ENCODE results near the gene RASSF10. TPM values are rescaled to one million over a fixed set of nuclear protein-coding genes. Genes with fewer than 3 reads are reported as not detected.

The RASSF10 gene
- total RNA-seq = 0.35 TPM
- polyA plus RNA-seq (ENCODE audit: insufficient read depth in 1 of 8, insufficient read length in 8 of 8, low replicate concordance in 1 of 8) = 1 to 10 TPM in 1 of 8 donors, under 1 TPM in 7; 0.20 to 1.6 (median 0.42) TPM
- long read RNA-seq, donor 1 = 0 reads
- long read RNA-seq, donor 2 = 0 reads
- long read RNA-seq, donor 3 = 0 reads
- long read RNA-seq, donor 4, partial matches to known transcripts = 0 of 1 reads
- long read RNA-seq, donor 4, other reads (novel, unspliced or antisense) = 0 of 1 reads
- long read RNA-seq, donor 5 = 0 reads
- long read RNA-seq, donor 6 = 0 reads
- long read RNA-seq, donor 7, partial matches to known transcripts = 0 of 1 reads
- long read RNA-seq, donor 7, other reads (novel, unspliced or antisense) = 0 of 1 reads
- long read RNA-seq, donor 8, partial matches to known transcripts = 0 of 1 reads
- long read RNA-seq, donor 8, other reads (novel, unspliced or antisense) = 0 of 1 reads
- long read RNA-seq, donor 9, partial matches to known transcripts = 0 of 1 reads
- long read RNA-seq, donor 9, other reads (novel, unspliced or antisense) = 0 of 1 reads
- long read RNA-seq, donor 10 = 0 reads
- long read RNA-seq, donor 11 = 0 reads

DNA sequence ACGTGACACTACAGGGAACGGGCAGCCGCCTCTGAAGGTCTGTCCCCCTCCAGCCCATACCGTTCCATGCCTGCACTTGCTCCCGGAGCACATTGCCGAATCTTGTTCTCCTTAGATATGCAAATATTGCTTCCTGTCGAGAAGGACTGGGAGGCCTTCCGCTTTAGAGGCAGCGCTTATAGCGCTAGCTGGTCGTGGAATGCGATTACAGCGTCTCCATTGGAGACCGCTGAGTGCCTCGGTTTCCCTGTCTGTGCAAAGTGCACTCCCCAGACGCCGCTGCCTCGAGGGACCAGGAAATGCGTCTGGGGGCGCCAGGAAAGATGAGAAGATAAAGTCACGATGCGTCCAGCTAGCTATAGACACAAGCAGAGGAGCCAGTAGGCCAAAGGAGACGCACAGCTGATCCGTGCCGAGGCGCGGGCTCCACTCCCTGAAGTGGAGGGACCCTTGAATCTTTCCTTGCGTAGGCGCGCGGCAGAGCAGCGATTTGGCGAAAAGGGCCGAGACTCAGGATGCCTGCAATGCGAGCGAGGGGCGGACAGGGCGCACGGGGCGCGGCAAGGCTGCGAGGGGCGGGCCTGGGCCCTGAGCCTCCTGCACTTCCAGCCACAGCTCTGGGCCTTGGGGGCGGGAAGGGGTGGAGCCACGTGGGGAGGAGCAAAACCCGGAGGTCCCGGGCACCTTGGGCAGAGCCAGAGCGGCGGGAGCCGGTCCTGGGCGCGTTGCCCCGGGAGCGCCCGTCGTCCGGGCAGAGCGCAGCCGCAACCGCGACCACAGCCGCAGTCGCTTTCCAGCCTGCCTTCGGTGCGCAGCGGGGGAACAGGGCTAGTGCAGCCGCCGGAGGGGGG is at the start of gene RASSF10:
TSS of gene RASSF10 (plus strand) at position 692 of the 851 bp plus-strand sequence. CDS start 261 bp downstream, outside the sequence.
- Histone ChIP-seq H3K27me3 (ENCODE audit: control insufficient read depth, insufficient read depth, low read length) (peaks cover 70% of the 10 kb centered on the region), H3K9me3 (replicated peaks; ENCODE audit: control insufficient read depth, low read depth, low read length) (peaks cover 3% of the 10 kb centered on the region), H3K4me1 (ENCODE audit: control insufficient read depth, insufficient read depth, low read length) (peaks cover 21% of the 10 kb centered on the region), H3K36me3 (ENCODE audit: control insufficient read depth, insufficient read depth, low read length) (no peaks in the 10 kb centered on the region), H3K4me3 (ENCODE audit: low read length) (peak within 1 kb of the TSS; percentile 33), H3K27ac (ENCODE audit: low read length) (no peak within 1 kb of the TSS)
- whole genome bisulfite sequencing (ENCODE audit: insufficient coverage) = 2% methylated on average over 68 of the region's 68 CpGs
- peak; percentile 60 for DNase-seq

DNA sequence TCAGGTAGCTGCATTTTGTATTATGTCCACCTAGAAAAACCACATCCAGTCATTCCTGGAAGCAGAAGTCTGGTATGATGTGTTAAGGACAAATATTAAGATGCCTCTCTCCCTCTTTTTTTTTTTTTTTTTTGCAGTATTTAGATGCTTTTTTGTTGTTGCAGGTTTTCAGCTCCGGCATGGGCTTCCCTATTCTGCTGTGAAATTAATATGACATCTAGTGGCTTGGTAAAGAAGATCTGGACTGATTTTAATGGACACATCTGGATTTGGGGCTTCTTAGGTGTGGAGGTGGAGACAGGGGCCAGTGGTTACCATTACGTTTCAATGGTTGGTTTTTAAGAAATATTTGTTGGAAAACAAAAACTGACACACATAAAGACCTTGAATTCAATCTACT is 47.5 kb upstream of the RASSF10 start:
- H3K27me3 ChIP-seq (ENCODE audit: control insufficient read depth, insufficient read depth, low read length) = no peaks in the 10 kb centered on the region
- DNase-seq = peak; percentile 48
- no peaks in the 10 kb centered on the region for H3K9me3 ChIP-seq (replicated peaks; ENCODE audit: control insufficient read depth, low read depth, low read length)
- WGBS (ENCODE audit: insufficient coverage) = no CpG with 5 or more reads among the region's 2 CpGs
- H3K4me1 ChIP-seq (ENCODE audit: control insufficient read depth, insufficient read depth, low read length) = no peaks in the 10 kb centered on the region
- no peak overlapping the region for H3K4me3 ChIP-seq (ENCODE audit: low read length)
- no peaks in the 10 kb centered on the region for H3K36me3 ChIP-seq (ENCODE audit: control insufficient read depth, insufficient read depth, low read length)
- no peak overlapping the region for H3K27ac ChIP-seq (ENCODE audit: low read length)

DNA sequence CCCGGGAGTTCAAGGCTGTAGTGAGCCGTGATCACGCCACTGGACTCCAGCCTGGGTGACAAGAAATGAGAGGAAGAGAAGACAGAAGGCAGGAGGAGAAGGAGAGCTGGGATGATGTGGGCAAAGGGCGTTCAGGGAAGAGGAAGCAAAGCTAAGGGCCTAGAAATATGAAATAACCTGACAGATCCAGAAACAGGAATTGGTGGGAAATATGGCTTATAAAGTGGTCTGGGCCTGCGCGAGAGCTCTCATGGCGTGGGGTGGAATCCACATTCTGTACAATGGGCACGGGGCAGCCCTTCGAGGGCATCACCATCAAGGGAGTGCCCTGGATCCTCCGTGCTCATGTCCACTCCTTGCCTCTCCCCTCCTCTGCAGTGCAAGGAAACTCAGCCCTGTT is 46.8 kb upstream of the RASSF10 start:
- no peak overlapping the region for H3K4me3 ChIP-seq (ENCODE audit: low read length)
- H3K27ac ChIP-seq (ENCODE audit: low read length) = no peak overlapping the region
- no peaks in the 10 kb centered on the region for H3K9me3 ChIP-seq (replicated peaks; ENCODE audit: control insufficient read depth, low read depth, low read length)
- no peak for DNase-seq
- no peaks in the 10 kb centered on the region for H3K4me1 ChIP-seq (ENCODE audit: control insufficient read depth, insufficient read depth, low read length)
- no peaks in the 10 kb centered on the region for H3K36me3 ChIP-seq (ENCODE audit: control insufficient read depth, insufficient read depth, low read length)
- WGBS (ENCODE audit: insufficient coverage) = 77% methylated on average over 7 of the region's 10 CpGs
- no peaks in the 10 kb centered on the region for H3K27me3 ChIP-seq (ENCODE audit: control insufficient read depth, insufficient read depth, low read length)

DNA sequence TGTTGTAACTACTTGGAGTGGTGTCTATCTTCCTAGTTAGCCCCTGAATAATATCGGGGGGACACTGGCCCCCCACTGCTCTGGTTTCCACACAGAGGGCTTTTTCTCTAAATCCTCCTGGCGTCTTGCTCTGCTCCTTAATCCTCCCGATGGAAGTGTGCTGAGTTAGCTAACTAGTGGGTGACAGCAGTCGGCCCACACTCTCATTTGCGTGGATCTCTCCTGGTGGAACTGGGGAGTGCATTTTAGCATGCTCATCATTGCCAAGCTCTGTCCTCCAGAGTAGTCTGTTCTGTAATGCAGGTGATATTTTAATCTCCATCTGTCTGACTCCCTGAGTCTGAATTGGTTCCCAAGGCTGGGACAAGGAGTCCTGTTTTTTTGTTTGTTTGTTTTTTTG is 46.1 kb upstream of the RASSF10 start:
- DNase-seq = no peak
- no peaks in the 10 kb centered on the region for H3K36me3 ChIP-seq (ENCODE audit: control insufficient read depth, insufficient read depth, low read length)
- H3K27me3 ChIP-seq (ENCODE audit: control insufficient read depth, insufficient read depth, low read length) = no peaks in the 10 kb centered on the region
- H3K9me3 ChIP-seq (replicated peaks; ENCODE audit: control insufficient read depth, low read depth, low read length) = no peaks in the 10 kb centered on the region
- WGBS (ENCODE audit: insufficient coverage) = 65% methylated on average over 4 of the region's 5 CpGs
- H3K27ac ChIP-seq (ENCODE audit: low read length) = no peak overlapping the region
- H3K4me3 ChIP-seq (ENCODE audit: low read length) = no peak overlapping the region
- no peaks in the 10 kb centered on the region for H3K4me1 ChIP-seq (ENCODE audit: control insufficient read depth, insufficient read depth, low read length)

DNA sequence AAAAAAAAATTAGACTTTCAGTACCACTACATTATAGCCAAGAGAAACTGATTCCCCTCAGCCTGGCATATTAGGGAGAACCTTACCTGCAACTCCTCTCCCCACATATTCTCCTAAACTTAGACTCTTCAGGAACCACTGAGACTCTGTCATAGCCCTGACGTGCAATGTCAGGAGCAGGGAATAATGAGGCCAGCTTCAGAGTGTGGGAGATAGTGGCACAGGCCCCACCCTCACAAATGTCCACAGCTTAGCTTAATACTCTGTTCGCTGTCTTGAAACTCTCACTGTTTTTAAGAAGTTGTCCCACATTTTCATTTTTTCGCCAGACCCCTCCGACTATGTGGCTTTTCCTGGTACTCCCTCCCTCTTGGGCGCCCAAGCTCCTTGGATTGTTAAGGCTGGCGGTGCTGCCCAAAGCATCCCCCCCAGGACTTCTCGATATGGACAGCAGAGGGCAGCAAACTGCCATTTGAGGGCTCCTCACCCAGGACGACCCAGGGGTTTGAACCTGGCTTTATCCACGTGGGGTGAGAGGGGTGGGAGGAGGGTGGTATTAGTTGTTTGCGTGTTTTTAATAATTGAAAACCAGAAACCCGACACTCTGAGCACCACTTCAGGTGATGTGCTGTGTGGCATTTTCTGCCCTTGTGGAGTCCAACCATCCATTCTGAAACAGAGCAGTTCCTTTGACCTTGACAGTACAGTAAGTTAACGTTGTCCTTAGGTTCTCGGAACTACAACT is 45.2 kb upstream of the RASSF10 start:
- no peak overlapping the region for H3K4me3 ChIP-seq (ENCODE audit: low read length)
- H3K27ac ChIP-seq (ENCODE audit: low read length) = no peak overlapping the region
- WGBS (ENCODE audit: insufficient coverage) = 4% methylated on average over 4 of the region's 13 CpGs
- no peaks in the 10 kb centered on the region for H3K27me3 ChIP-seq (ENCODE audit: control insufficient read depth, insufficient read depth, low read length)
- H3K9me3 ChIP-seq (replicated peaks; ENCODE audit: control insufficient read depth, low read depth, low read length) = no peaks in the 10 kb centered on the region
- H3K36me3 ChIP-seq (ENCODE audit: control insufficient read depth, insufficient read depth, low read length) = no peaks in the 10 kb centered on the region
- H3K4me1 ChIP-seq (ENCODE audit: control insufficient read depth, insufficient read depth, low read length) = no peaks in the 10 kb centered on the region
- peak; percentile 61 for DNase-seq

DNA sequence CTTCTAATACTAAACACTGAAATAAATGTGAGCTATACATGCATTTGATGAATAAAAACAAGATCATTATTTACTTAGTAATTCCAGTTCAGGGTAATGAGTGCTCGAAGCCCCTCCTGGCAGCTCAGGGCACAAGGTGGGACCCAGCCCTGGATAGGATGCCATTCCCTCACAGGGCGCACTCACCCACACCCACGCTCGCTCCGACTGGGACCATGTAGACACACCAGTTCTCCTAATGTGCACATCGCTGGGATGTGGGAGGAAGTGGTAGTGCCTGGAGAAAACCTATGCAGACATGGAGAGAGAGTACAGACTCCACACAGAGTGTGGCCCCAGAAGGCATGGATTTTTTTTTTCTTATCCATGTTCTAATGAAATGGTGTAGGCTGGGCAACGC is 44.5 kb upstream of the RASSF10 start:
- H3K27me3 ChIP-seq (ENCODE audit: control insufficient read depth, insufficient read depth, low read length) = no peaks in the 10 kb centered on the region
- H3K9me3 ChIP-seq (replicated peaks; ENCODE audit: control insufficient read depth, low read depth, low read length) = no peaks in the 10 kb centered on the region
- H3K4me3 ChIP-seq (ENCODE audit: low read length) = no peak overlapping the region
- H3K27ac ChIP-seq (ENCODE audit: low read length) = no peak overlapping the region
- 100% methylated on average over 2 of the region's 7 CpGs for whole genome bisulfite sequencing (ENCODE audit: insufficient coverage)
- no peak for DNase-seq
- no peaks in the 10 kb centered on the region for H3K36me3 ChIP-seq (ENCODE audit: control insufficient read depth, insufficient read depth, low read length)
- no peaks in the 10 kb centered on the region for H3K4me1 ChIP-seq (ENCODE audit: control insufficient read depth, insufficient read depth, low read length)

DNA sequence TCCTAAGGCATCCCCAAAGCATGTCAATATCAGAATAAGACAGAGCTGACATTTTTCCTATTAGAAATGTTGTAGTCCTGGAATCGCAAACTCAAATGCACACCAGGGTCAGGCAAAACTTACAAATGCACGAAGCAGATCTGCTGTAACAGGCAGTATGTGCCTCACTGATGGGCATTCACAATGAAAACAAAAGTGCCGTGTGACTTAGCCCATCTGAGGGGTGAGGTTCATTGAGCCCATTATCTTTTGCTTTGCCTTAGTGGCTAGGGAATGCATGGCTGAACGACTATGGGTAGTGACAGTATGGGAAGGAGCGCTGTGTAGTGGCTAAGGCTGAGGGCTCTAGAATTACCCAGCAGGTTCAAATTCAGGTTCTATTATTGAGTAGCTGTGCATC is 43.1 kb upstream of the RASSF10 start:
- no peak overlapping the region for H3K4me3 ChIP-seq (ENCODE audit: low read length)
- WGBS (ENCODE audit: insufficient coverage) = 87% methylated on average over 5 of the region's 5 CpGs
- no peak for DNase-seq
- H3K27ac ChIP-seq (ENCODE audit: low read length) = no peak overlapping the region
- H3K9me3 ChIP-seq (replicated peaks; ENCODE audit: control insufficient read depth, low read depth, low read length) = no peaks in the 10 kb centered on the region
- H3K36me3 ChIP-seq (ENCODE audit: control insufficient read depth, insufficient read depth, low read length) = no peaks in the 10 kb centered on the region
- H3K4me1 ChIP-seq (ENCODE audit: control insufficient read depth, insufficient read depth, low read length) = no peaks in the 10 kb centered on the region
- no peaks in the 10 kb centered on the region for H3K27me3 ChIP-seq (ENCODE audit: control insufficient read depth, insufficient read depth, low read length)

DNA sequence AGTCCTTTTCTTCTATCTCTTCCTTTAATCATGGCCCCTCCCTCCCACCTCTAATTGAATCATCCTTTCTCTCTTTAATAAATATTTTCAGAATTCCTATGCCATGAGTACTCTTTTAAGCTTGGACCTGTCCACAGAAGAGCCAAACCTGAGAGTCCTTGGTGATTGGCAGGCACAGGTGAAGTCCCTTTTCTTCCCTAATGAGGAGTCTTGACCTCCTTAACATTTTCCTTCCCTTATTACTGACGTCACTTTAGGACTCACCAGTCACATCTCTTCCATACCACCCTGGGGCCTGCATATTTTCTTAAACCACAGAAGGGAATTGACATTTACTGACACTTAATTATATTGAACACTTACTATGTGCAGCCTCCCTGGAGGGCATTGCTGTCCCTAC is 41.0 kb upstream of the RASSF10 start:
- Histone ChIP-seq H3K4me3 (ENCODE audit: low read length) (no peak overlapping the region), H3K36me3 (ENCODE audit: control insufficient read depth, insufficient read depth, low read length) (no peaks in the 10 kb centered on the region), H3K27me3 (ENCODE audit: control insufficient read depth, insufficient read depth, low read length) (peaks cover 2% of the 10 kb centered on the region), H3K9me3 (replicated peaks; ENCODE audit: control insufficient read depth, low read depth, low read length) (no peaks in the 10 kb centered on the region), H3K4me1 (ENCODE audit: control insufficient read depth, insufficient read depth, low read length) (no peaks in the 10 kb centered on the region), H3K27ac (ENCODE audit: low read length) (no peak overlapping the region)
- no peak for DNase-seq
- WGBS (ENCODE audit: insufficient coverage) = 83% methylated on average over 1 of the region's 1 CpG

DNA sequence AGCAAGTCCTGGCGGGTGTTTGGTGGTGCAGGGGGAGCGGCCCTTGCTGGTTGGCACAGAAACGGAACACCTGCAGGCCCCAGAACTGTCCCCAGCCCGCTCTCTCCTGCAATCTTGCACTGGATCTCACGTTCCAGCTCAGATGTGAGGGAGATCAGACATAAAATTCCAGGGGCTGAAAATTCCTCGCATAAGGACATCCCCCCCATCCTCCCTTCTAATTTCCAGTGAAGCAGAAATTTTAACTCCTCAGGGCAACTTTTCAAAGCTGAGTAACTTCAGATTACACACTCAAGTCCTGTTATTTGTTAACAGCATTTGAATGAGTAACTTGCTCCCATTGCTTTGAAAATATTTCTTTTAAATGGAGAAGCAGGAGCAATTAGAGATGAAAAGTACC is 40.3 kb upstream of the RASSF10 start:
- Histone ChIP-seq H3K9me3 (replicated peaks; ENCODE audit: control insufficient read depth, low read depth, low read length) (no peaks in the 10 kb centered on the region), H3K27ac (ENCODE audit: low read length) (no peak overlapping the region), H3K4me1 (ENCODE audit: control insufficient read depth, insufficient read depth, low read length) (no peaks in the 10 kb centered on the region), H3K36me3 (ENCODE audit: control insufficient read depth, insufficient read depth, low read length) (no peaks in the 10 kb centered on the region), H3K4me3 (ENCODE audit: low read length) (no peak overlapping the region), H3K27me3 (ENCODE audit: control insufficient read depth, insufficient read depth, low read length) (peaks cover 2% of the 10 kb centered on the region)
- WGBS (ENCODE audit: insufficient coverage) = 79% methylated on average over 2 of the region's 6 CpGs
- DNase-seq = no peak
